ENCODE results near the gene GNG2. TPM values are rescaled to one million over a fixed set of nuclear protein-coding genes. Genes with fewer than 3 reads are reported as not detected.

GNG2 gene
- total and polyA plus RNA-seq, 9 of the 15 experiments (the other 6 are each of a cell fraction or from before 2014, with no cell fraction given): 0.18 TPM; not detected in 8

GRCh38 chr14:51860164-51860824 is at the start of gene GNG2 (continued):
- TF ChIP-seq PRDM10 (IDR thresholded peaks at IDR 0.05; ENCODE audit: partially characterized antibody) (no peak), NRF1 (conservative IDR thresholded peaks at IDR 0.05 in 1 of 2, IDR thresholded peaks at IDR 0.05 in 1 of 2) (peak; percentile 31 to 40; a peak in 1 of 4 replicates), ZNF707 (CRISPR knock-in tag; conservative IDR thresholded peaks at IDR 0.05) (no peak), NCOA1 (IDR thresholded peaks at IDR 0.05; ENCODE audit: low read depth) (no peak), KLF1 (tag; IDR thresholded peaks at IDR 0.05) (no peak)

GRCh38 chr14:51811706-51812105 is 48.7 kb upstream of the GNG2 start:
- intact Hi-C loops (cut with micrococcal nuclease): no loop called here
- H3K27ac ChIP-seq (ENCODE audit: extremely low read depth, low read depth, low read length): no peak overlapping the region
- no peaks in the 10 kb centered on the region for H4K20me1 ChIP-seq (replicated peaks; ENCODE audit: control insufficient read depth, insufficient read depth, low read length)
- no peak overlapping the region for H3K4me3 ChIP-seq
- H3K9me1 ChIP-seq (ENCODE audit: control insufficient read depth, insufficient read depth, low read length): no peaks in the 10 kb centered on the region
- no peak overlapping the region for H3K9ac ChIP-seq (ENCODE audit: insufficient read depth in 1 of 2, low read depth in 2 of 2, low read length in 2 of 2)
- in situ Hi-C loops (cut with MboI): no loop called here
- H3K4me1 ChIP-seq (replicated peaks in 1 of 2; ENCODE audit: control insufficient read depth in 2 of 2, insufficient read depth in 2 of 2, low read length in 2 of 2): no peaks in the 10 kb centered on the region
- H3K79me2 ChIP-seq (ENCODE audit: control insufficient read depth, insufficient read depth, low read length): no peaks in the 10 kb centered on the region
- ATAC-seq (no peak), FAIRE-seq (no peak), DNase-seq (ENCODE audit: extremely low read depth in 1 of 4, low spot score in 3 of 4) (no peak)
- H3K9me3 ChIP-seq (replicated peaks; ENCODE audit: control insufficient read depth, insufficient read depth, low read depth, low read length): no peaks in the 10 kb centered on the region
- H3K27me3 ChIP-seq (ENCODE audit: control insufficient read depth in 2 of 2, insufficient read depth in 2 of 2, low read length in 2 of 2): no peaks in the 10 kb centered on the region
- no peak overlapping the region for H3K4me2 ChIP-seq (ENCODE audit: insufficient read depth, low read length)
- CTCF ChIA-PET (ENCODE audit: low intra/inter-chr PET ratio): no interaction called here
- no TSS peak for BruUV-seq (replicated peaks)
- H3K36me3 ChIP-seq (ENCODE audit: control insufficient read depth, insufficient read depth, low read length): no peaks in the 10 kb centered on the region
- POLR2A ChIA-PET: no interaction called here
- no peak overlapping the region for H2AFZ ChIP-seq (ENCODE audit: low read depth, low read length)
- TF ChIP-seq THRB (CRISPR knock-in tag; conservative IDR thresholded peaks at IDR 0.05) (no peak), JUND (IDR thresholded peaks at IDR 0.05; ENCODE audit: borderline replicate concordance, low read depth, low read length) (no peak), JUND (tag; IDR thresholded peaks at IDR 0.05; ENCODE audit: borderline replicate concordance, low read depth, low read length) (no peak), ZNF740 (CRISPR knock-in tag; IDR thresholded peaks at IDR 0.05) (no peak), ZNF740 (tag; IDR thresholded peaks at IDR 0.05) (no peak), CBX2 (IDR thresholded peaks at IDR 0.05; ENCODE audit: insufficient read depth, low read length, poor library complexity, severe bottlenecking) (no peak), MCM5 (IDR thresholded peaks at IDR 0.05; ENCODE audit: low read depth) (no peak), RBM17 (IDR thresholded peaks at IDR 0.05; ENCODE audit: borderline replicate concordance, low read depth, low read length) (no peak)
